Adrenal gland (tissue), 12 donors: Measurements from ENCODE around the gene RASD1. TPM values are rescaled to one million over a fixed set of nuclear protein-coding genes. Genes with fewer than 3 reads are reported as not detected.

Experiments
- DNase-seq, 7 donors: peaks; one replicate each; pipeline ENCODE4 v3.0.0-alpha.2; 2019 to 2020
- H3K27ac ChIP-seq, 5 donors: fragments of 200-600 bp; sonication (generic) in 4 of 5; 1 replicate in 3 of 5; 2 replicates in 2 of 5; pipeline versions ENCODE4 v1.5.1 to v1.8.0; 2016 to 2020; ENCODE audit warnings: mild to moderate bottlenecking in 1 of 5
- H3K27me3 ChIP-seq: fragments of 200-600 bp; 2 replicates; pipeline ENCODE4 v1.8.0; 2021
- H3K36me3 ChIP-seq, 2 donors: fragments of 200-600 bp; replicated peaks in 1 of 2; 1 replicate in 1 of 2; 2 replicates in 1 of 2; pipeline versions ENCODE4 v1.5.1 to v1.8.0; 2018 to 2022
- H3K4me1 ChIP-seq, 2 donors: fragments of 200-600 bp; replicated peaks in 1 of 2; 1 replicate in 1 of 2; 2 replicates in 1 of 2; pipeline versions ENCODE4 v1.5.1 to v1.8.0; 2018 to 2021
- H3K4me3 ChIP-seq, 4 donors: fragments of 200-600 bp; sonication (generic) in 3 of 4; one replicate each; pipeline ENCODE4 v1.5.1; 2016 to 2018
- H3K9me3 ChIP-seq, 3 donors: fragments of 200-600 bp; sonication (generic) in 1 of 3; replicated peaks in 1 of 3; 1 replicate in 2 of 3; 2 replicates in 1 of 3; pipeline versions ENCODE4 v1.5.1 to v1.8.0; 2016 to 2021
- POLR2A ChIP-seq, 2 donors: fragments of 450-650 bp; IDR thresholded peaks; one replicate each; pipeline ENCODE4 v1.6.1; 2017; ENCODE audit warnings: antibody characterized with exemption in 2 of 2, mild to moderate bottlenecking in 2 of 2, moderate library complexity in 1 of 2
- WGBS, 4 donors: extraction: QIAGEN DNeasy Blood & Tissue Kit in 2 of 4; methylation state at CpG; one replicate each; pipeline versions ENCODE4 v1.1.5 to v1.1.7; 2013 to 2017; 5-methylcytosine and 5-hydroxymethylcytosine counted together
- intact Hi-C, 2 donors: fragments of 100-400 bp; cut with DNase I; formaldehyde crosslinking; loops; one replicate each; pipeline versions ENCODE4 v1.14.1 to v1.15.0; 2022 to 2023
- polyA plus RNA-seq, 3 donors: library from polyadenylated mRNA; stranded (reverse); fragments of 200-250 nt in 2 of 3; fragments of 350-450 nt in 1 of 3; fragmentation: Illumina TruSeq in 1 of 3; extraction: RNeasy Lipid Tissue Mini Kit (QIAGEN cat#74804) in 1 of 3; gene quantifications; one replicate each; pipeline ENCODE4 v1.2.3, GENCODE V29; 2013 to 2014
- total RNA-seq, 9 donors: library from RNA; depleted of rRNA in 4 of 9; stranded (reverse); fragments of >200 nt in 4 of 9; fragments of 120-200 nt in 1 of 9; fragmentation: NEBNext Ultra II Directional in 1 of 9; extraction: Animal tissue kit (Norgen Biotek cat#: 25700) in 1 of 9; gene quantifications; one replicate each; pipeline versions ENCODE4 v1.1.0 to v1.2.4, GENCODE V29; 2013 to 2023
- TF ChIP-seq, protein P1 (sequence below), 6 experiments: fragments of 450-650 bp in 4 of 6; fragments of 200-600 bp in 2 of 6; sonication (generic) in 1 of 6; IDR thresholded peaks; 1 replicate in 5 of 6; 2 replicates in 1 of 6; pipeline versions ENCODE4 v1.5.1 to v1.8.0; 2016 to 2021; ENCODE audit warnings: antibody characterized with exemption in 6 of 6, mild to moderate bottlenecking in 2 of 6, moderate library complexity in 1 of 6
- donor health status: healthy with polysubstance abuse.
- donor health status: Bipolar disorder and iron deficiency.
- donor health status: DM: yes; HTN: yes; CAD: no.
- donor health status: DM: no; HTN: no; CAD: no.
- donor health status: DM: no; HTN: no; CAD: no.
- donor health status: DM: yes; HTN: yes; CAD: no.

The RASD1 gene
- total and polyA plus RNA-seq, 12 donors = 4.5 to 134 (median 18.4) TPM

DNA sequence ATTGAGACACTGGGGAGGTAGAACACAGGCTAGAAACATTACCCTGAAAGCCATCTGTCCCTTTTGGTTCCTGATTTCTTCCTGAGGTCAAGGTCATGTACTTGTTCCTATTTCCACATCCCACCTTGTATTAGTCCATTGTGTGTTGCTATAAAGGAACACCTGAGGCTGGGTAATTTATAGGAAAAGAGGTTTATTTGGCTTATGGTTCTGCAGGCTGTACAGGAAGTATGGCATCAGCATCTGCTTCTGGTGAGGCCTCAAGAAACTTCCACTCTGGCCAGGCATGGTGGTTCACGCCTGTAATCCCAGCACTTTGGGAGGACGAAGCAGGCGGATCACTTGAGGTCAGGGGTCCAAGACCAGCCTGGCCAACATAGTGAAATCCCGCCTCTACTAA lies 26.8 kb downstream of the RASD1 start:
- 94 to 98% (median 95%) methylated on average over 4 of the region's 4 CpGs for WGBS, 4 donors

DNA sequence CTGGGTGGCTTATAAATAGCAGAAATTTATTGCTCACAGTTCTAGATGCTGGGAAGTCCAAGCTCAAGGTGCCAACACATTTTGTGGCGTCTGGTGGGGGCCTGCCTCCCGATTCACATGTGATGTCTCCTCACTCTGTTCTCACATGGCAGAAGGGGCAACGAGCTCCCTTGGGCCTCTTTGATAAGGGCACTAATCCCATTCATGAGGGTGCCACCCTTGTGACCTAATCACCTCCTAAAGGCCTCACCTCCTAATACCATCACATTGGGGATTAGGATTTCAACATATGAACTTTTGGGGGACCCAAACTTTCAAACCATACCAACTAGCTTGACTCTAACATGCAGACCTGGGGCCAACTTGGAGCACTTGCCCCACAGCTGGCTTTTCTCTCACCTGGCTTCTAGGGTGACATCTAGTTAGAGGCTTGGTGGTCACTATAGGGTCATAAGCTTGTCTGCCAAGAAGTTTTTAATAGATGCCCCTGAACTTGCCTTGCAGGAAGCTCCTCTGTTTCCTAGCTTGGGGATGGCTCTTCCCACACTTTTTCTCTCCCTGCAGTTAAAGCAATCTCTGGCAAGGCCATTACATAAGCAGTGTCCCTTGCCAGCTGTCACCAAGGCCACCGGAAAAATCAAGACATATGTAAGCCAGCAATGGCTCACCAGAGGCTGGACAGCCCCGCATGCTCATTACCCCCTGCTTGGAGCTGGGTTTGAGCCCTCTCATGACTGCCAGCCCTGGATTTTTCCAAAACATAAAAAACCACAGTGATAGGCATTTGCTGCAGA lies 27.8 kb downstream of the RASD1 start:
- H3K27ac ChIP-seq = peak overlapping the region; percentile 6 to 86 (median 63)
- no peaks in the 10 kb centered on the region for H3K4me1 ChIP-seq
- H3K36me3 ChIP-seq = no peaks in the 10 kb centered on the region
- TF ChIP-seq, protein P1, sequence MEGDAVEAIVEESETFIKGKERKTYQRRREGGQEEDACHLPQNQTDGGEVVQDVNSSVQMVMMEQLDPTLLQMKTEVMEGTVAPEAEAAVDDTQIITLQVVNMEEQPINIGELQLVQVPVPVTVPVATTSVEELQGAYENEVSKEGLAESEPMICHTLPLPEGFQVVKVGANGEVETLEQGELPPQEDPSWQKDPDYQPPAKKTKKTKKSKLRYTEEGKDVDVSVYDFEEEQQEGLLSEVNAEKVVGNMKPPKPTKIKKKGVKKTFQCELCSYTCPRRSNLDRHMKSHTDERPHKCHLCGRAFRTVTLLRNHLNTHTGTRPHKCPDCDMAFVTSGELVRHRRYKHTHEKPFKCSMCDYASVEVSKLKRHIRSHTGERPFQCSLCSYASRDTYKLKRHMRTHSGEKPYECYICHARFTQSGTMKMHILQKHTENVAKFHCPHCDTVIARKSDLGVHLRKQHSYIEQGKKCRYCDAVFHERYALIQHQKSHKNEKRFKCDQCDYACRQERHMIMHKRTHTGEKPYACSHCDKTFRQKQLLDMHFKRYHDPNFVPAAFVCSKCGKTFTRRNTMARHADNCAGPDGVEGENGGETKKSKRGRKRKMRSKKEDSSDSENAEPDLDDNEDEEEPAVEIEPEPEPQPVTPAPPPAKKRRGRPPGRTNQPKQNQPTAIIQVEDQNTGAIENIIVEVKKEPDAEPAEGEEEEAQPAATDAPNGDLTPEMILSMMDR (IDR thresholded peaks at IDR 0.05) = no peak
- TF ChIP-seq POLR2A (IDR thresholded peaks at IDR 0.05) = no peak
- no peak overlapping the region for H3K4me3 ChIP-seq
- DNase-seq = peak; percentile 77 to 92 (median 89)
- intact Hi-C loops = no loop called here
- H3K27me3 ChIP-seq = no peaks in the 10 kb centered on the region
- 50 to 57% (median 53%) methylated on average over 5 of the region's 5 CpGs for WGBS, 4 donors
- no peaks in the 10 kb centered on the region for H3K9me3 ChIP-seq

More for the DNA sequence above, 26.8 kb downstream of the RASD1 start:
- Histone ChIP-seq H3K27ac (peak overlapping the region in 2 of 5 donors; percentile 85 to 86), H3K9me3 (no peaks in the 10 kb centered on the region), H3K4me3 (no peak overlapping the region), H3K4me1 (no peaks in the 10 kb centered on the region), H3K27me3 (no peaks in the 10 kb centered on the region), H3K36me3 (no peaks in the 10 kb centered on the region)
- DNase-seq = no peak
- intact Hi-C loops = no loop called here
- TF ChIP-seq, protein P1 (IDR thresholded peaks at IDR 0.05) = no peak
- no peak for TF ChIP-seq POLR2A (IDR thresholded peaks at IDR 0.05)

DNA sequence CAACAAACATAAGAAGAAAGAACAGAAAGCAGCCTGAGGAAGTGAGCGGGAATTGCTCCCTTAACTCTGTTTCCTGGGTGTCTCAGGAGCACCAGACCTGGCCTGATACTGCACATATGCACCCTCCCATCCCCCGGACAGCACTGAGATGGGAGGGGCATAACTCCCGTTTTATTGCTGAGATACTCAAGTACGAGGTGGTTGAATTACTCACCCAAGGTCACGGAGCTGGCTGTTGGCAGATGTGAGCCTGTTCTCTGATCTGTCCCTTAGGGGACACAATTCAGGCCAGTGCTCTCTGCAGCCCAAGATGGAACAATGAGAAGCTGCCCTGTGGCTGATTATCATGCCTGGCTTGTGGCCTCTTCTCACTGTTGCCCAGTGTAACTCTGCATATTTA lies 28.5 kb downstream of the RASD1 start:
- intact Hi-C loops = no loop called here
- H3K4me3 ChIP-seq = no peak overlapping the region
- WGBS, 4 donors = 33 to 45% (median 38%) methylated on average over 5 of the region's 5 CpGs
- peak overlapping the region; percentile 6 to 86 (median 63) for H3K27ac ChIP-seq
- TF ChIP-seq POLR2A (IDR thresholded peaks at IDR 0.05) = no peak
- TF ChIP-seq, protein P1 (IDR thresholded peaks at IDR 0.05) = no peak
- no peaks in the 10 kb centered on the region for H3K27me3 ChIP-seq
- H3K4me1 ChIP-seq = no peaks in the 10 kb centered on the region
- peak; percentile 68 to 89 (median 86) for DNase-seq
- H3K9me3 ChIP-seq = no peaks in the 10 kb centered on the region
- H3K36me3 ChIP-seq = no peaks in the 10 kb centered on the region

DNA sequence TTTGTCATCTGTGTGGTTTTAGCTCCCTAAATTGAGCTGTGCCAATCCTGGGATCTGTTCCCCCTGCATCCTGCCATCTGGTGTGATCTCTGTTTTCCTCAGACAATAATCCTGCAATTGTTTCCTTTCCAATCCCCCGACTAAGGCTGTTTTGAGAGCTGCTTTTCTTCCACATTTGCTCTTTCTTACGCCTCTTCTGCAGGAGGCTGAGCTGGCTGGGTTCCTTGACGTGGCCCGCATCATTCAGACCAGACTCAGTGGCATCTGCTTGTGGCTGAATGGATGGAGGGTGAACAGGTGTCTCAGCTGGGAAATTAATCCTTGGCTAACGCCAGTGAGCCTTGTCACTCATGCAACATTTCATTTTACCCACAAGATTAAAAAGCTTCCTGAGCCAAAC lies 29.2 kb downstream of the RASD1 start:
- no peak overlapping the region for H3K4me3 ChIP-seq

More for the DNA sequence above, 29.2 kb downstream of the RASD1 start:
- TF ChIP-seq, protein P1 (IDR thresholded peaks at IDR 0.05) = no peak
- no peak for TF ChIP-seq POLR2A (IDR thresholded peaks at IDR 0.05)
- WGBS, 4 donors = 70 to 87% (median 76%) methylated on average over 5 of the region's 5 CpGs
- Histone ChIP-seq H3K36me3 (no peaks in the 10 kb centered on the region), H3K4me1 (no peaks in the 10 kb centered on the region), H3K9me3 (no peaks in the 10 kb centered on the region), H3K27me3 (no peaks in the 10 kb centered on the region), H3K27ac (peak overlapping the region in 1 of 5 donors; percentile 85)
- intact Hi-C loops = no loop called here
- no peak for DNase-seq
